Large intestine (tissue), 3 donors: ENCODE measurements around the gene RPS19BP1. TPM values are rescaled to one million over a fixed set of nuclear protein-coding genes. Genes with fewer than 3 reads are reported as not detected.

Source experiments
- DNase-seq, 2 donors: peaks; one replicate each; pipeline versions ENCODE4 v3.0.0 to v3.0.0-alpha.2; 2013
- H3K27ac ChIP-seq: one replicate; pipeline ENCODE4 v1.5.1; 2013; ENCODE audit warnings: low read length
- H3K27me3 ChIP-seq: 2 replicates; pipeline ENCODE4 v1.6.1; 2013; ENCODE audit warnings: low read length; ENCODE audit not compliant: control insufficient read depth, insufficient read depth
- H3K36me3 ChIP-seq: 2 replicates; pipeline ENCODE4 v1.6.1; 2013; ENCODE audit warnings: low read length; ENCODE audit not compliant: control insufficient read depth, insufficient read depth
- H3K4me1 ChIP-seq: one replicate; pipeline ENCODE4 v1.6.1; 2013; ENCODE audit warnings: low read length; ENCODE audit not compliant: control insufficient read depth, insufficient read depth
- H3K4me3 ChIP-seq: one replicate; pipeline ENCODE4 v1.5.1; 2013; ENCODE audit warnings: low read length
- H3K9me3 ChIP-seq: one replicate; pipeline ENCODE4 v1.6.1; 2013; ENCODE audit warnings: mild to moderate bottlenecking, low read depth, low read length, moderate library complexity; ENCODE audit not compliant: control insufficient read depth
- WGBS: methylation state at CpG from one replicate; pipeline ENCODE4 v1.1.5; 2013; ENCODE audit warnings: low lambda C conversion rate; ENCODE audit not compliant: insufficient coverage; 5-methylcytosine and 5-hydroxymethylcytosine counted together
- polyA plus RNA-seq: library from polyadenylated mRNA; unstranded; fragments of 120-200 nt; gene quantifications from one replicate; pipeline ENCODE4 v1.2.1, GENCODE V29; 2013

RPS19BP1 gene
- polyA plus RNA-seq, 1 donor: 57.2 TPM

DNA sequence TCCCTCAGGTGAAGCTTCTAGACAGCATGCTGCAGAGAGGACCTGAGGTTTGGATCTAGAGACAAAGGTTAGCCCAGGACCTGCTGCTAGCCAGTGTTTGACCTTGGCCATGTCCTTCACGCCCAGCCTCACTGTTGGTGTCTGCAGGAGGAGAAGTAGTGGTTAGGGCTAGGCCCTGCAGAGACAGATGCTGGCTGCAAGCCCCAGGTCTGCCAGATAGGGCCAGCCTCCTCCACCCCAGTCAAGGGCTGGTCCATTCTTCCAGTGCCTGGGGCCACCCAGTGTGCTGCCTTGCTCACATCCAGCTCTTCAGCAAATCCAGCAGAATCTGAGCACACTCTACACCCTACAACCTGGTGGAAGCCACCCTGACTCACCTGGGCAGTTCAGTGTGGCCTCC lies 52.0 kb downstream of the RPS19BP1 start:
- H3K9me3 ChIP-seq: no peaks in the 10 kb centered on the region
- DNase-seq: no peak
- no peak overlapping the region for H3K27ac ChIP-seq
- no peaks in the 10 kb centered on the region for H3K27me3 ChIP-seq
- H3K4me3 ChIP-seq: no peak overlapping the region
- peaks cover 42% of the 10 kb centered on the region for H3K36me3 ChIP-seq
- whole genome bisulfite sequencing: no CpG with 5 or more reads among the region's 1 CpG
- peaks cover 22% of the 10 kb centered on the region for H3K4me1 ChIP-seq

GRCh38 chr22:39479254-39479653 lies 53.3 kb downstream of the RPS19BP1 start:
- Histone ChIP-seq H3K4me1 (peaks cover 35% of the 10 kb centered on the region), H3K27ac (no peak overlapping the region), H3K36me3 (peaks cover 42% of the 10 kb centered on the region), H3K9me3 (no peaks in the 10 kb centered on the region), H3K27me3 (no peaks in the 10 kb centered on the region), H3K4me3 (no peak overlapping the region)
- DNase-seq: no peak
- WGBS: no CpG with 5 or more reads among the region's 3 CpGs

Other genes with a start within 250 kb of the RPS19BP1 start
- gene RPL3, start 213.1 kb downstream of the RPS19BP1 start, polyA plus RNA-seq: 3,924 TPM
- 11.2 TPM for gene SYNGR1, start 182.8 kb downstream of the RPS19BP1 start, polyA plus RNA-seq
- 25.0 TPM for gene TAB1, start 133.0 kb downstream of the RPS19BP1 start, polyA plus RNA-seq
- gene MGAT3, start 75.7 kb downstream of the RPS19BP1 start, polyA plus RNA-seq: 24.1 TPM
- gene MIEF1, start 30.5 kb downstream of the RPS19BP1 start, polyA plus RNA-seq: 34.4 TPM
- 296 TPM for gene ATF4, start 12.2 kb downstream of the RPS19BP1 start, polyA plus RNA-seq
- gene CACNA1I, start 38.0 kb upstream of the RPS19BP1 start, polyA plus RNA-seq: 0.04 TPM